RWPE2 (cell line): ENCODE measurements around the gene TBC1D5.
"Not testable (repeated sequence)": the region's sequence is repeated elsewhere in the genome, so short reads cannot be mapped to it uniquely, and the experiment has no call there.

Experiments used
- ATAC-seq: fragments of 200-7000 bp; cut with Tn5 transposase; 3 replicates; pipeline ENCODE4 v1.9.1; 2021; ENCODE audit warnings: low read depth
- DNase-seq: peaks from one replicate; pipeline ENCODE4 v3.0.0-alpha.2; 2020; ENCODE audit warnings: low spot score
- H3K27ac ChIP-seq: fragments of 450-650 bp; 2 replicates; pipeline ENCODE4 v1.5.1; 2017; ENCODE audit warnings: mild to moderate bottlenecking; ENCODE audit not compliant: poor library complexity, severe bottlenecking
- H3K27me3 ChIP-seq: fragments of 250-450 bp; sonication (Bioruptor Pico); 2 replicates; pipeline ENCODE4 v1.5.1; 2021; ENCODE audit warnings: mild to moderate bottlenecking, moderate library complexity; ENCODE audit not compliant: insufficient read depth, poor library complexity, severe bottlenecking
- H3K36me3 ChIP-seq: fragments of 250-450 bp; sonication (Bioruptor Pico); 2 replicates; pipeline ENCODE4 v1.5.1; 2020; ENCODE audit warnings: low read depth, mild to moderate bottlenecking, moderate library complexity
- H3K4me1 ChIP-seq: fragments of 250-450 bp; sonication (Bioruptor Pico); 2 replicates; pipeline ENCODE4 v1.5.1; 2021; ENCODE audit warnings: mild to moderate bottlenecking, moderate library complexity; ENCODE audit not compliant: insufficient read depth, poor library complexity, severe bottlenecking
- H3K4me3 ChIP-seq: fragments of 250-450 bp; sonication (Bioruptor Pico); 2 replicates; pipeline ENCODE4 v1.5.1; 2021; ENCODE audit warnings: mild to moderate bottlenecking, moderate library complexity; ENCODE audit not compliant: severe bottlenecking
- H3K9me3 ChIP-seq: fragments of 250-450 bp; sonication (Bioruptor Pico); 2 replicates; pipeline ENCODE4 v1.5.1; 2021; ENCODE audit warnings: mild to moderate bottlenecking, moderate library complexity; ENCODE audit not compliant: severe bottlenecking
- TF ChIP-seq, protein P1 (sequence below): fragments of 450-650 bp; IDR thresholded peaks from one replicate; pipeline ENCODE4 v1.5.1; 2017; ENCODE audit warnings: mild to moderate bottlenecking, moderate library complexity; ENCODE audit not compliant: poor library complexity, severe bottlenecking

Gene TBC1D5

DNA sequence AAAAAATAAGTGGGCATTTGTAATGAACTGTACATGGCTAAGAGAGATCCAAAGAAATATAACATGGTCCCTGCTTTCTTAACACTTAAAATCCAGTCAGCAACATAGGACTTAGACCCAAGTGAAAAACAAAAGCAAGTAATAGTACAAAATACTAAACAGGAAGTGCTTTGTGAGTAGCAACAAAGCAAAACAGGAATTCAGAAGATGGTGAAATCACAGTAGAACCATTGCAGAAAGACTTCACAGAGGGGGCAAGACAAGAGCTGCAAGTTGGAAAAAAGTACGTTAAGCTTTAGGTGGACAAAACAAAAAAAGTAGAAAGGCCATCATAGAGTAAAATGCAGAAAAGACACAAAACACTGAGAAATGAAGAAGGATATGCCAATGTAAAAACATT is 116.0 kb downstream of the TBC1D5 start:
- H3K27me3 ChIP-seq: no peaks in the 10 kb centered on the region
- TF ChIP-seq, protein P1, sequence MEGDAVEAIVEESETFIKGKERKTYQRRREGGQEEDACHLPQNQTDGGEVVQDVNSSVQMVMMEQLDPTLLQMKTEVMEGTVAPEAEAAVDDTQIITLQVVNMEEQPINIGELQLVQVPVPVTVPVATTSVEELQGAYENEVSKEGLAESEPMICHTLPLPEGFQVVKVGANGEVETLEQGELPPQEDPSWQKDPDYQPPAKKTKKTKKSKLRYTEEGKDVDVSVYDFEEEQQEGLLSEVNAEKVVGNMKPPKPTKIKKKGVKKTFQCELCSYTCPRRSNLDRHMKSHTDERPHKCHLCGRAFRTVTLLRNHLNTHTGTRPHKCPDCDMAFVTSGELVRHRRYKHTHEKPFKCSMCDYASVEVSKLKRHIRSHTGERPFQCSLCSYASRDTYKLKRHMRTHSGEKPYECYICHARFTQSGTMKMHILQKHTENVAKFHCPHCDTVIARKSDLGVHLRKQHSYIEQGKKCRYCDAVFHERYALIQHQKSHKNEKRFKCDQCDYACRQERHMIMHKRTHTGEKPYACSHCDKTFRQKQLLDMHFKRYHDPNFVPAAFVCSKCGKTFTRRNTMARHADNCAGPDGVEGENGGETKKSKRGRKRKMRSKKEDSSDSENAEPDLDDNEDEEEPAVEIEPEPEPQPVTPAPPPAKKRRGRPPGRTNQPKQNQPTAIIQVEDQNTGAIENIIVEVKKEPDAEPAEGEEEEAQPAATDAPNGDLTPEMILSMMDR: no peak
- no peaks in the 10 kb centered on the region for H3K4me1 ChIP-seq
- no peak overlapping the region for H3K27ac ChIP-seq
- no peaks in the 10 kb centered on the region for H3K36me3 ChIP-seq
- H3K4me3 ChIP-seq: no peak overlapping the region
- no peak for DNase-seq
- H3K9me3 ChIP-seq: no peaks in the 10 kb centered on the region
- no peak for ATAC-seq

DNA sequence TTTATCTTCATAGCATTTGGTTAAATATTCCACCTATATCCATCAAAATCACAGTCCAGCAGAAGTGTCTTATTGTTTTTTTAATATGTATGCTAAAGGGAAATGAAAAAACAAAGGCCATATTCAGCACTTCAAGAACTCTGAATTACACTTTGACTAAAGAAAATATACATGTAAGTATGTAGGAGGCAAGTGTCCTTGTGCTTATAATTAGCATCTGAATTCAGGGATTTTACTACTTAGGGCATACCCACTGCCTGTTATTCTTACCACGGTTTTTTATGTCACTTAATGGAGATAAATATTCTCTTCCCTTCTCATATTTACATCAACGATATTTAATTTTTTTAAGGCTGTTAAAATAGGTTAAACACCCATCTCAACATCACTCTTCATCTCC is 117.3 kb downstream of the TBC1D5 start:
- Histone ChIP-seq H3K4me1 (no peaks in the 10 kb centered on the region), H3K36me3 (peaks cover 7% of the 10 kb centered on the region; the same call in 1 of the 2 replicates), H3K27me3 (no peaks in the 10 kb centered on the region), H3K27ac (no peak overlapping the region), H3K4me3 (no peak overlapping the region), H3K9me3 (no peaks in the 10 kb centered on the region)
- DNase-seq: no peak
- no peak for ATAC-seq
- TF ChIP-seq, protein P1: no peak

DNA sequence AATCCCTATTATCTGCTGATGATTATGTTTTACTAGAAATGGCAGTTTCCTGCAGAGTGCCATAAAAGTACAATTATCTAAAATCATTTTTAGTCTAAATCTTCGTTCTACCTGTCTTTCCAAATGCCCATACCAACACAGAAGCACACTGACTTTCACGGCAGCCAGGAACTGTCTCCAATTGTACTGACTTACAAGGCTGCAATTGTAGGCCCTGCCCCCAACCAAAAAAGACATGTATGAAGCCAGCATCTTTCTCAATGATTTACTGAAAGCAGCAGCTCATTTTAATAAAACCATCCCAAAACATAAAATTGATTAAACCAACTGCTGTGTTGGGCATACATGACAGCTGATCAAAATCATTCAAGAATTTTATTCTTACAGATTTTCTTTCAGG is 119.0 kb downstream of the TBC1D5 start:
- no peak for ATAC-seq
- no peak for DNase-seq
- H3K9me3 ChIP-seq: no peaks in the 10 kb centered on the region
- no peaks in the 10 kb centered on the region for H3K27me3 ChIP-seq
- TF ChIP-seq, protein P1: no peak
- peaks cover 14% of the 10 kb centered on the region; the same call in 1 of the 2 replicates for H3K36me3 ChIP-seq
- H3K4me3 ChIP-seq: no peak overlapping the region
- H3K4me1 ChIP-seq: no peaks in the 10 kb centered on the region
- no peak overlapping the region for H3K27ac ChIP-seq

DNA sequence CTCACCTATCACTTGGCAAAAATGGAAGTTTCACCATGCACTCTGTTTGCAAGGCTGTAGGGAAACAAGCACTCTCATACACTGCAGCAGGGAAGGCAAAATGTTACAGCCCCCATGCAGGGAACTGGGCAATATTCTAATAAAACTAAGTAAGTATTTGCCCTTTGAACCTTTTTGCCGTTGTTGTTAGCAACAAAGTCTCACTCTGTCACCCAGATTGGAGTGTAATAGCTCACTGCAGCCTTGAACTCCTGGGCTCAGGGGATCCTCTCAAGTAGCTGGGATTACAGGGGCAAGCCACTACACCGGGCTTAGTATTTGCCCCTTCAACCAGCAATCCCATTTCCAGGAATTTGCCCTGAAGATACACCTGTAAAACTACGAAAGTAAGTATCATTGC is 122.5 kb downstream of the TBC1D5 start:
- no peaks in the 10 kb centered on the region for H3K27me3 ChIP-seq
- TF ChIP-seq, protein P1: no peak
- no peak overlapping the region for H3K4me3 ChIP-seq
- H3K36me3 ChIP-seq: peaks cover 14% of the 10 kb centered on the region; the same call in 1 of the 2 replicates
- H3K27ac ChIP-seq: no peak overlapping the region
- no peak for DNase-seq
- H3K4me1 ChIP-seq: no peaks in the 10 kb centered on the region
- ATAC-seq: no peak
- no peaks in the 10 kb centered on the region for H3K9me3 ChIP-seq

DNA sequence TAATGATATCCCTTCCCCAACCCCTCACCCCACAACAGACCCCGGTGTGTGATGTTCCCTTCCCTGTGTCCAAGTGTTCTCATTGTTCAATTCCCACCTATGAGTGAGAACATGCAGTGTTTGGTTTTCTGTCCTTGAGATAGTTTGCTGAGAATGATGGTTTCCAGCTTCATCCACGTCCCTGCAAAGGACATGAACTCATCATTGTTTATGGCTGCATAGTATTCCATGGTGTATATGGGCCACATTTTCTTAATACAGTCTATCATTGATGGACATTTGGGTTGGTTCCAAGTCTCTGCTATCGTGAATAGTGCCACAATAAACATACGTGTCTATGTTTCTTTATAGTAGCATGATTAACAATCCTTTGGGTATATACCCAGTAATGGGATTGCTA is 129.4 kb downstream of the TBC1D5 start:
- H3K4me3 ChIP-seq, H3K27ac ChIP-seq, DNase-seq, ATAC-seq, H3K4me1 ChIP-seq, H3K36me3 ChIP-seq, H3K9me3 ChIP-seq, H3K27me3 ChIP-seq: not testable (repeated sequence)
